H9 (cell line): ENCODE measurements around the gene YTHDC2. TPM values are rescaled to one million over a fixed set of nuclear protein-coding genes. Genes with fewer than 3 reads are reported as not detected.

Experiments used
- DNase-seq: peaks from one replicate; pipeline ENCODE4 v3.0.0-alpha.2; 2017
- H2AFZ ChIP-seq: one replicate; pipeline ENCODE4 v1.6.1; 2013; ENCODE audit warnings: mild to moderate bottlenecking, low read length, control low read depth, moderate library complexity
- H2AK5ac ChIP-seq: 2 replicates; pipeline ENCODE4 v1.6.1; 2013; ENCODE audit warnings: low read length, control low read depth, mixed read lengths; ENCODE audit not compliant: insufficient read length
- H2BK120ac ChIP-seq: one replicate; pipeline ENCODE4 v1.6.1; 2013; ENCODE audit warnings: low read depth, mild to moderate bottlenecking, low read length, control low read depth, inconsistent platforms; ENCODE audit not compliant: poor library complexity, severe bottlenecking
- H2BK12ac ChIP-seq: 2 replicates; pipeline ENCODE4 v1.6.1; 2013; ENCODE audit warnings: low read length, control low read depth, mixed read lengths, low read depth; ENCODE audit not compliant: insufficient read length
- H2BK15ac ChIP-seq: 2 replicates; pipeline ENCODE4 v1.6.1; 2013; ENCODE audit warnings: low read depth, low read length, control low read depth
- H2BK20ac ChIP-seq: one replicate; pipeline ENCODE4 v1.6.1; 2013; ENCODE audit warnings: low read depth, mild to moderate bottlenecking, low read length, control low read depth, inconsistent platforms; ENCODE audit not compliant: poor library complexity, severe bottlenecking
- H2BK5ac ChIP-seq: 2 replicates; pipeline ENCODE4 v1.6.1; 2013; ENCODE audit warnings: low read length, control low read depth, mixed read lengths; ENCODE audit not compliant: insufficient read length
- H3K14ac ChIP-seq: 2 replicates; pipeline ENCODE4 v1.6.1; 2013; ENCODE audit warnings: low read length, control low read depth; ENCODE audit not compliant: insufficient read depth
- H3K18ac ChIP-seq: 2 replicates; pipeline ENCODE4 v1.6.1; 2013; ENCODE audit warnings: low read depth, mild to moderate bottlenecking, mixed read lengths, low read length, control low read depth; ENCODE audit not compliant: insufficient read length
- H3K23ac ChIP-seq: 2 replicates; pipeline ENCODE4 v1.6.1; 2013; ENCODE audit warnings: low read length, control low read depth, mixed read lengths, low read depth; ENCODE audit not compliant: insufficient read length
- H3K23me2 ChIP-seq: 2 replicates; pipeline ENCODE4 v1.6.1; 2013; ENCODE audit warnings: low read depth, mild to moderate bottlenecking, mixed read lengths, low read length, control low read depth; ENCODE audit not compliant: insufficient read length, poor library complexity, severe bottlenecking
- H3K27ac ChIP-seq: 2 replicates; pipeline ENCODE4 v1.5.1; 2013; ENCODE audit warnings: low read length, control low read depth, mixed read lengths, low read depth; ENCODE audit not compliant: insufficient read length
- H3K27me3 ChIP-seq: 2 replicates; pipeline ENCODE4 v1.6.1; 2013; ENCODE audit warnings: low read length, control low read depth, inconsistent platforms; ENCODE audit not compliant: insufficient read depth
- H3K4ac ChIP-seq: 2 replicates; pipeline ENCODE4 v1.6.1; 2013; ENCODE audit warnings: low read depth, mild to moderate bottlenecking, control low read depth, inconsistent platforms, low read length, moderate library complexity
- H3K4me1 ChIP-seq: 2 replicates; pipeline ENCODE4 v1.6.1; 2013; ENCODE audit warnings: low read length, control low read depth, inconsistent platforms; ENCODE audit not compliant: insufficient read depth
- H3K4me2 ChIP-seq: 2 replicates; pipeline ENCODE4 v1.6.1; 2013; ENCODE audit warnings: low read length, control low read depth, mixed read lengths; ENCODE audit not compliant: insufficient read length, insufficient read depth
- H3K56ac ChIP-seq: 2 replicates; pipeline ENCODE4 v1.6.1; 2013; ENCODE audit warnings: low read depth, mild to moderate bottlenecking, mixed read lengths, low read length, control low read depth; ENCODE audit not compliant: insufficient read length
- H3K79me1 ChIP-seq: 2 replicates; pipeline ENCODE4 v1.6.1; 2013; ENCODE audit warnings: low read depth, mild to moderate bottlenecking, moderate library complexity, low read length, control low read depth, inconsistent platforms; ENCODE audit not compliant: insufficient read depth, poor library complexity, severe bottlenecking
- H3K79me2 ChIP-seq: 2 replicates; pipeline ENCODE4 v1.6.1; 2013; ENCODE audit warnings: low read length, control low read depth, inconsistent platforms; ENCODE audit not compliant: insufficient read depth
- H3K9ac ChIP-seq: 2 replicates; pipeline ENCODE4 v1.6.1; 2013; ENCODE audit warnings: low read length, control low read depth, mixed read lengths; ENCODE audit not compliant: insufficient read length; ENCODE audit errors: extremely low read depth
- H3K9me3 ChIP-seq: one replicate; pipeline ENCODE4 v1.6.1; 2013; ENCODE audit warnings: low read depth, low read length, inconsistent platforms; ENCODE audit not compliant: control insufficient read depth
- H3T11ph ChIP-seq: one replicate; pipeline ENCODE4 v1.6.1; 2013; ENCODE audit warnings: mild to moderate bottlenecking, low read length, control low read depth, inconsistent platforms
- H4K20me1 ChIP-seq: one replicate; pipeline ENCODE4 v1.6.1; 2013; ENCODE audit not compliant: control insufficient read depth, insufficient read length, insufficient read depth
- H4K5ac ChIP-seq: 2 replicates; pipeline ENCODE4 v1.6.1; 2013; ENCODE audit warnings: low read depth, mild to moderate bottlenecking, mixed read lengths, low read length, control low read depth; ENCODE audit not compliant: insufficient read length
- H4K8ac ChIP-seq: replicated peaks from 2 replicates; pipeline ENCODE4 v1.6.1; 2013; ENCODE audit warnings: low read length, control low read depth, mixed read lengths, low read depth; ENCODE audit not compliant: insufficient read length
- H4K91ac ChIP-seq: 2 replicates; pipeline ENCODE4 v1.6.1; 2013; ENCODE audit warnings: low read depth, mild to moderate bottlenecking, moderate library complexity, mixed read lengths, low read length, control low read depth; ENCODE audit not compliant: insufficient read length
- H3K27ac Mint-ChIP-seq, 3 experiments: 2 replicates in 2 of 3; 3 replicates in 1 of 3; pipeline ENCODE4 v1.8.0; 2020 to 2021; ENCODE audit warnings: mixed read lengths in 3 of 3, mild to moderate bottlenecking in 1 of 3, moderate library complexity in 1 of 3
- H3K27me3 Mint-ChIP-seq: 2 replicates; pipeline ENCODE4 v1.8.0; 2021; ENCODE audit warnings: low read depth, mild to moderate bottlenecking, moderate library complexity, mixed read lengths
- H3K36me3 Mint-ChIP-seq, 3 experiments: 2 replicates in 2 of 3; 3 replicates in 1 of 3; pipeline ENCODE4 v1.8.0; 2020 to 2021; ENCODE audit warnings: low read depth in 3 of 3, mixed read lengths in 3 of 3; ENCODE audit not compliant: insufficient read depth in 1 of 3
- H3K4me1 Mint-ChIP-seq, 2 experiments: 2 replicates each; pipeline ENCODE4 v1.8.0; 2020; ENCODE audit warnings: mixed read lengths in 2 of 2
- H3K4me3 Mint-ChIP-seq, 2 experiments: 2 replicates in 1 of 2; 3 replicates in 1 of 2; pipeline ENCODE4 v1.8.0; 2020 to 2021; ENCODE audit warnings: mild to moderate bottlenecking in 2 of 2, mixed read lengths in 2 of 2, moderate library complexity in 1 of 2
- H3K9me3 Mint-ChIP-seq, 2 experiments: 2 replicates in 1 of 2; 3 replicates in 1 of 2; pipeline ENCODE4 v1.8.0; 2020; ENCODE audit warnings: mild to moderate bottlenecking in 2 of 2, mixed read lengths in 2 of 2, moderate library complexity in 1 of 2
- WGBS: extraction: QIAGEN DNeasy Blood & Tissue Kit; methylation state at CpG from one replicate; pipeline ENCODE4 v1.1.7; 2013; ENCODE audit warnings: missing lambda C conversion rate, low lambda C conversion rate, mixed read lengths; ENCODE audit not compliant: insufficient read length; ENCODE audit errors: extremely low coverage; 5-methylcytosine and 5-hydroxymethylcytosine counted together
- total RNA-seq: library from RNA; stranded (reverse); gene quantifications from 2 replicates; pipeline ENCODE4 v1.2.1, GENCODE V29; 2021
- TF ChIP-seq, protein P1 (sequence below): fragments of 200-600 bp; sonication (generic); conservative IDR thresholded peaks from 3 replicates; pipeline ENCODE4 v1.8.0; 2021; ENCODE audit warnings: antibody characterized with exemption, mild to moderate bottlenecking

YTHDC2 gene
- total RNA-seq, 1 experiment from 2014 or later, result 22.5 TPM

- Histone ChIP-seq H4K5ac (no peak overlapping the region), H3K4ac (no peak overlapping the region), H3K9ac (no peak overlapping the region), H2BK5ac (no peak overlapping the region), H2BK120ac (no peak overlapping the region), H3T11ph (no peak overlapping the region), H3K23me2 (peaks cover under 1% of the 10 kb centered on the region), H3K18ac (no peak overlapping the region), H3K4me1 (no peaks in the 10 kb centered on the region), H2AK5ac (no peak overlapping the region), H3K27ac (no peak overlapping the region), H2AFZ (no peak overlapping the region), H3K79me2 (no peaks in the 10 kb centered on the region), H4K91ac (no peak overlapping the region), H3K4me2 (no peak overlapping the region), H2BK20ac (no peak overlapping the region), H3K56ac (no peak overlapping the region), H3K79me1 (no peaks in the 10 kb centered on the region), H2BK12ac (no peak overlapping the region), H3K23ac (no peak overlapping the region), H3K9me3 (no peaks in the 10 kb centered on the region), H2BK15ac (no peak overlapping the region), H4K20me1 (no peaks in the 10 kb centered on the region), H4K8ac (no peak overlapping the region), H3K27me3 (no peaks in the 10 kb centered on the region), H3K14ac (no peak overlapping the region)
- Mint-ChIP-seq H3K4me3 (no peak overlapping the region), H3K27me3 (no peaks in the 10 kb centered on the region), H3K27ac (no peak overlapping the region; a peak in 1 of 7 replicates), H3K36me3 (peaks cover 13 to 46% (median 30%) of the 10 kb centered on the region in 3 experiments; a peak in 6 of 7 replicates), H3K9me3 (no peaks in the 10 kb centered on the region), H3K4me1 (peaks cover 12 to 17% of the 10 kb centered on the region in 2 experiments)
- TF ChIP-seq, protein P1, sequence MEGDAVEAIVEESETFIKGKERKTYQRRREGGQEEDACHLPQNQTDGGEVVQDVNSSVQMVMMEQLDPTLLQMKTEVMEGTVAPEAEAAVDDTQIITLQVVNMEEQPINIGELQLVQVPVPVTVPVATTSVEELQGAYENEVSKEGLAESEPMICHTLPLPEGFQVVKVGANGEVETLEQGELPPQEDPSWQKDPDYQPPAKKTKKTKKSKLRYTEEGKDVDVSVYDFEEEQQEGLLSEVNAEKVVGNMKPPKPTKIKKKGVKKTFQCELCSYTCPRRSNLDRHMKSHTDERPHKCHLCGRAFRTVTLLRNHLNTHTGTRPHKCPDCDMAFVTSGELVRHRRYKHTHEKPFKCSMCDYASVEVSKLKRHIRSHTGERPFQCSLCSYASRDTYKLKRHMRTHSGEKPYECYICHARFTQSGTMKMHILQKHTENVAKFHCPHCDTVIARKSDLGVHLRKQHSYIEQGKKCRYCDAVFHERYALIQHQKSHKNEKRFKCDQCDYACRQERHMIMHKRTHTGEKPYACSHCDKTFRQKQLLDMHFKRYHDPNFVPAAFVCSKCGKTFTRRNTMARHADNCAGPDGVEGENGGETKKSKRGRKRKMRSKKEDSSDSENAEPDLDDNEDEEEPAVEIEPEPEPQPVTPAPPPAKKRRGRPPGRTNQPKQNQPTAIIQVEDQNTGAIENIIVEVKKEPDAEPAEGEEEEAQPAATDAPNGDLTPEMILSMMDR, result no peak
- WGBS, result no CpG with 5 or more reads among the region's 2 CpGs
- no peak for DNase-seq
These were observed 5.9 kb downstream of the YTHDC2 start for GRCh38 chr5:113519412-113519811.
